Ishikawa (cell line): ENCODE results near the gene WIPF2.

Experiments
- CEBPB ChIP-seq: IDR thresholded peaks from 2 replicates; pipeline ENCODE4 v1.6.1; 2012
- CREB1 ChIP-seq: IDR thresholded peaks from 2 replicates; pipeline ENCODE4 v1.6.1; 2012; ENCODE audit warnings: low read depth
- EGR1 ChIP-seq: IDR thresholded peaks from 2 replicates; pipeline ENCODE4 v1.6.1; 2012
- EP300 ChIP-seq: IDR thresholded peaks from 2 replicates; pipeline ENCODE4 v1.6.1; 2012; ENCODE audit warnings: borderline replicate concordance
- FOXM1 ChIP-seq: IDR thresholded peaks from 2 replicates; pipeline ENCODE4 v1.6.1; 2012; ENCODE audit warnings: low read depth, borderline replicate concordance
- NFIC ChIP-seq: IDR thresholded peaks from 2 replicates; pipeline ENCODE4 v1.6.1; 2012
- RAD21 ChIP-seq: IDR thresholded peaks from 2 replicates; pipeline ENCODE4 v1.6.1; 2012; ENCODE audit warnings: low read depth
- TAF1 ChIP-seq: IDR thresholded peaks from 2 replicates; pipeline ENCODE4 v1.6.1; 2012; ENCODE audit warnings: low read depth, mild to moderate bottlenecking
- TCF12 ChIP-seq: IDR thresholded peaks from 2 replicates; pipeline ENCODE4 v1.6.1; 2012; ENCODE audit warnings: low read depth
- TEAD4 ChIP-seq: IDR thresholded peaks from 2 replicates; pipeline ENCODE4 v1.6.1; 2012
- YY1 ChIP-seq: IDR thresholded peaks from 2 replicates; pipeline ENCODE4 v1.6.1; 2012; ENCODE audit warnings: low read depth
- ZBTB7A ChIP-seq: IDR thresholded peaks from 2 replicates; pipeline ENCODE4 v1.6.1; 2012; ENCODE audit warnings: low read depth
- TF ChIP-seq, protein P1 (sequence below): IDR thresholded peaks from 2 replicates; pipeline ENCODE4 v1.6.1; 2012
- TF ChIP-seq, protein P2 (sequence below): IDR thresholded peaks from 2 replicates; pipeline ENCODE4 v1.6.1; 2012
- TF ChIP-seq, protein P3 (sequence below): IDR thresholded peaks from 2 replicates; pipeline ENCODE4 v1.6.1; 2012; ENCODE audit warnings: low read depth, mild to moderate bottlenecking

WIPF2 gene

DNA sequence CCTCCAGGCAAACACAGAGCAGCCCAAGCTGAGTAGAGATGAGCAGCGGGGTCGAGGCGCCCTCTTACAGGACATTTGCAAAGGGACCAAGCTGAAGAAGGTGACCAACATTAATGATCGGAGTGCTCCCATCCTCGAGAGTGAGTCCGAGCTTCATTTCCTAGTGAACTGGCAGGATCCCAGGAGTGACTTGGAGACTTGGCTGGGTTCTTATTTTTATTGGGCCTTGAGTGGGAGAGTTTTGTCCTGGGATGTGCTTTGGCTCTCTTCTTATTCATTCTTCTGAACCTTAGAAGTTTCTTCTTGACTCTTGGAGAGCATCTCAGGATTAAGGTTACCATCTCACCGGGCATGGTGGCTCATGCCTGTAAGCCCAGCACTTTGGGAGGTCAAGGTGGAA lies 41.4 kb downstream of the WIPF2 start:
- no peak for TF ChIP-seq RAD21
- TF ChIP-seq NFIC: no peak
- TF ChIP-seq TAF1: no peak
- no peak for TF ChIP-seq ZBTB7A
- TF ChIP-seq TCF12: no peak
- TF ChIP-seq EP300: no peak
- TF ChIP-seq, protein P1, sequence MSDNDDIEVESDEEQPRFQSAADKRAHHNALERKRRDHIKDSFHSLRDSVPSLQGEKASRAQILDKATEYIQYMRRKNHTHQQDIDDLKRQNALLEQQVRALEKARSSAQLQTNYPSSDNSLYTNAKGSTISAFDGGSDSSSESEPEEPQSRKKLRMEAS: no peak
- TF ChIP-seq CREB1: no peak
- no peak for TF ChIP-seq TEAD4
- no peak for TF ChIP-seq FOXM1
- TF ChIP-seq, protein P2, sequence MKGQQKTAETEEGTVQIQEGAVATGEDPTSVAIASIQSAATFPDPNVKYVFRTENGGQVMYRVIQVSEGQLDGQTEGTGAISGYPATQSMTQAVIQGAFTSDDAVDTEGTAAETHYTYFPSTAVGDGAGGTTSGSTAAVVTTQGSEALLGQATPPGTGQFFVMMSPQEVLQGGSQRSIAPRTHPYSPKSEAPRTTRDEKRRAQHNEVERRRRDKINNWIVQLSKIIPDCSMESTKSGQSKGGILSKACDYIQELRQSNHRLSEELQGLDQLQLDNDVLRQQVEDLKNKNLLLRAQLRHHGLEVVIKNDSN: no peak
- no peak for TF ChIP-seq EGR1
- TF ChIP-seq, protein P3, sequence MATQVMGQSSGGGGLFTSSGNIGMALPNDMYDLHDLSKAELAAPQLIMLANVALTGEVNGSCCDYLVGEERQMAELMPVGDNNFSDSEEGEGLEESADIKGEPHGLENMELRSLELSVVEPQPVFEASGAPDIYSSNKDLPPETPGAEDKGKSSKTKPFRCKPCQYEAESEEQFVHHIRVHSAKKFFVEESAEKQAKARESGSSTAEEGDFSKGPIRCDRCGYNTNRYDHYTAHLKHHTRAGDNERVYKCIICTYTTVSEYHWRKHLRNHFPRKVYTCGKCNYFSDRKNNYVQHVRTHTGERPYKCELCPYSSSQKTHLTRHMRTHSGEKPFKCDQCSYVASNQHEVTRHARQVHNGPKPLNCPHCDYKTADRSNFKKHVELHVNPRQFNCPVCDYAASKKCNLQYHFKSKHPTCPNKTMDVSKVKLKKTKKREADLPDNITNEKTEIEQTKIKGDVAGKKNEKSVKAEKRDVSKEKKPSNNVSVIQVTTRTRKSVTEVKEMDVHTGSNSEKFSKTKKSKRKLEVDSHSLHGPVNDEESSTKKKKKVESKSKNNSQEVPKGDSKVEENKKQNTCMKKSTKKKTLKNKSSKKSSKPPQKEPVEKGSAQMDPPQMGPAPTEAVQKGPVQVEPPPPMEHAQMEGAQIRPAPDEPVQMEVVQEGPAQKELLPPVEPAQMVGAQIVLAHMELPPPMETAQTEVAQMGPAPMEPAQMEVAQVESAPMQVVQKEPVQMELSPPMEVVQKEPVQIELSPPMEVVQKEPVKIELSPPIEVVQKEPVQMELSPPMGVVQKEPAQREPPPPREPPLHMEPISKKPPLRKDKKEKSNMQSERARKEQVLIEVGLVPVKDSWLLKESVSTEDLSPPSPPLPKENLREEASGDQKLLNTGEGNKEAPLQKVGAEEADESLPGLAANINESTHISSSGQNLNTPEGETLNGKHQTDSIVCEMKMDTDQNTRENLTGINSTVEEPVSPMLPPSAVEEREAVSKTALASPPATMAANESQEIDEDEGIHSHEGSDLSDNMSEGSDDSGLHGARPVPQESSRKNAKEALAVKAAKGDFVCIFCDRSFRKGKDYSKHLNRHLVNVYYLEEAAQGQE: no peak
- no peak for TF ChIP-seq YY1
- TF ChIP-seq CEBPB: no peak

DNA sequence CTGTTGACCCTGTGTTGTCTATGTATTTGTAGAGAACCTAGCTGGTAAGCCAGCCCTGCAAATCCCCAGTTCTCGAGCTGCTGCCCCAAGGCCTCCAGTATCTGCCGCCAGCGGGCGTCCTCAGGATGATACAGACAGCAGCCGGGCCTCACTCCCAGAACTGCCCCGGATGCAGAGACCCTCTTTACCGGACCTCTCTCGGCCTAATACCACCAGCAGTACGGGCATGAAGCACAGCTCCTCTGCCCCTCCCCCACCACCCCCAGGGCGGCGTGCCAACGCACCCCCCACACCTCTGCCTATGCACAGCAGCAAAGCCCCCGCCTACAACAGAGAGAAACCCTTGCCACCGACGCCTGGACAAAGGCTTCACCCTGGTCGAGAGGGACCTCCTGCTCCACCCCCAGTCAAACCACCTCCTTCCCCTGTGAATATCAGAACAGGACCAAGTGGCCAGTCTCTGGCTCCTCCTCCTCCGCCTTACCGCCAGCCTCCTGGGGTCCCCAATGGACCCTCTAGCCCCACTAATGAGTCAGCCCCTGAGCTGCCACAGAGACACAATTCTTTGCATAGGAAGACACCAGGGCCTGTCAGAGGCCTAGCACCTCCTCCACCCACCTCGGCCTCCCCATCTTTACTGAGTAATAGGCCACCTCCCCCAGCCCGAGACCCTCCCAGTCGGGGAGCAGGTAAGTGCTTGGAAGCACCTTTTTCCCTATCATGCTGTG lies 45.5 kb downstream of the WIPF2 start:
- no peak for TF ChIP-seq NFIC
- TF ChIP-seq EGR1: no peak
- TF ChIP-seq, protein P1: no peak
- TF ChIP-seq YY1: no peak
- TF ChIP-seq, protein P3: no peak
- no peak for TF ChIP-seq TAF1
- no peak for TF ChIP-seq EP300
- TF ChIP-seq TCF12: no peak
- TF ChIP-seq, protein P2: no peak
- no peak for TF ChIP-seq CREB1
- no peak for TF ChIP-seq TEAD4
- TF ChIP-seq RAD21: no peak
- no peak for TF ChIP-seq ZBTB7A
- TF ChIP-seq FOXM1: no peak
- TF ChIP-seq CEBPB: no peak

DNA sequence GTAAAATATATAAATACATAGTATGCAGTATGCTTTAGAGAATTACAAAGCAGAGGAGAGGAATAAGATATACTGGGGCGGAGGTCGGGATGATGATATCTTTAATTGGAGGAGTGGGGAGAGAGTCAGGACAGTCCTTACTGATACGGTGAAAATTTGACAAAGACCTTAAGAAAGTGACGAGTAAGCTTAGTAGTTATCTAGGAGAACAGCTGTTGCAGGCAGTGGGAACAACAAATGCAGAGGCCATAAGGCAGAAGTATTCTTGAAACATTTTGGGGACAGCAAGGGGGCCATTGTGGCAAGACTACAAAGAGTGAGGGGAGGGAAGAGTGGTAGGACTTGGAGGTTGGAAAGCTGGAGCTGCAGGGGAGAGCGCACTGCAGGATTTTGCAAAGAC lies 46.2 kb downstream of the WIPF2 start:
- TF ChIP-seq CEBPB (no peak), RAD21 (no peak), TEAD4 (no peak), NFIC (no peak), CREB1 (no peak), TAF1 (no peak)
- TF ChIP-seq, protein P1: no peak
- TF ChIP-seq, protein P3: no peak

DNA sequence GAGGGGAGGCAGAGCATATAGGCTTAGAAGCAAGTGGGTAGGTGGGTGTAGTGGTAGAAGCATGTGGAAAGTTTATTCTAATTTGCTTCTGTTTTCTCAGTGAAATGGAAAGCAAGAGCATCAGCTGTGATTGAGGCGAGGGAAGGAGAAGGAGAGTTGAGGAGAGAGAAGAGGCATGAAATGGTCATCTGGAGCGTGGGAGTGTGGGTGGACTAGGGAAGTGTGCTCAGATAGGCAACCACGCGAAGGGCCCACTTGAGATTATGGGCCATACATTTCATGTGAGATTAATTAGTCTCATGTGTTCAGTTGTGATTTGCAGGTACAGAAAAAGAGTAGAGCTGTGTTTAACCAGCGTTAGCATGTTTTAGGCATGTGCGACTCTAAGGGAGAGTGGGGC lies 47.8 kb downstream of the WIPF2 start:
- TF ChIP-seq EP300 (no peak), YY1 (no peak), EGR1 (no peak), TEAD4 (no peak), FOXM1 (no peak), CREB1 (no peak), RAD21 (no peak), ZBTB7A (no peak), TAF1 (no peak)
- TF ChIP-seq, protein P2: no peak
- TF ChIP-seq, protein P3: no peak
